A673 (cell line): ENCODE measurements around the gene GPR89B. TPM values are rescaled to one million over a fixed set of nuclear protein-coding genes. Genes with fewer than 3 reads are reported as not detected.
"Not testable (repeated sequence)": the region's sequence is repeated elsewhere in the genome, so short reads cannot be mapped to it uniquely, and the experiment has no call there.

ENCODE experiments used
- BruUV-seq: library from RNA; stranded (reverse); fragments of 400-500 nt; replicated peaks from 2 replicates; lab custom pipeline; 2021; lab: Mats Ljungman, UMichigan
- CTCF ChIA-PET: fragments of 300-600 bp; sonication (Branson Sonifier 250); formaldehyde crosslinking; loops from one replicate; lab custom pipeline; 2022; ENCODE audit warnings: antibody characterized with exemption; lab: Charles Lee
- POLR2A ChIA-PET: fragments of 300-600 bp; sonication (Branson Sonifier 250); formaldehyde crosslinking; loops from one replicate; lab custom pipeline; 2022; ENCODE audit warnings: antibody characterized with exemption; ENCODE audit not compliant: low non-redundant PET; lab: Charles Lee
- DNase-seq: peaks from one replicate; pipeline ENCODE4 v3.0.0-alpha.2; 2015; ENCODE audit warnings: low spot score
- H3K27ac ChIP-seq: fragments of 200-600 bp; sonication (generic); 2 replicates; pipeline ENCODE4 v1.5.1; 2016; ENCODE audit warnings: mixed run types, low read depth, mild to moderate bottlenecking, mixed read lengths, antibody characterized with exemption, low read length; ENCODE audit not compliant: poor library complexity, severe bottlenecking
- H3K27me3 ChIP-seq: fragments of 200-600 bp; sonication (generic); replicated peaks from 2 replicates; pipeline ENCODE4 v1.6.1; 2017; ENCODE audit warnings: mixed run types, low read depth, mild to moderate bottlenecking, mixed read lengths, antibody characterized with exemption, low read length; ENCODE audit not compliant: insufficient read depth, poor library complexity
- H3K36me3 ChIP-seq: fragments of 200-600 bp; sonication (generic); 2 replicates; pipeline ENCODE4 v1.6.1; 2016; ENCODE audit warnings: mixed run types, mild to moderate bottlenecking, mixed read lengths, antibody characterized with exemption, low read length; ENCODE audit not compliant: insufficient read depth, poor library complexity, severe bottlenecking
- H3K4me1 ChIP-seq: fragments of 200-600 bp; sonication (generic); 2 replicates; pipeline ENCODE4 v1.6.1; 2017; ENCODE audit warnings: mixed run types, mild to moderate bottlenecking, mixed read lengths, antibody characterized with exemption, low read length; ENCODE audit not compliant: insufficient read depth, poor library complexity, severe bottlenecking
- H3K4me3 ChIP-seq: fragments of 200-600 bp; sonication (generic); 2 replicates; pipeline ENCODE4 v1.5.1; 2016; ENCODE audit warnings: low read depth, mixed run types, mild to moderate bottlenecking, mixed read lengths, low read length; ENCODE audit not compliant: poor library complexity, severe bottlenecking
- H3K9me3 ChIP-seq: fragments of 200-600 bp; sonication (generic); 2 replicates; pipeline ENCODE4 v1.6.1; 2016; ENCODE audit warnings: mixed run types, low read depth, mild to moderate bottlenecking, mixed read lengths, antibody characterized with exemption, low read length; ENCODE audit not compliant: poor library complexity, severe bottlenecking
- EZH2 ChIP-seq: fragments of 200-600 bp; sonication (generic); IDR thresholded peaks from 2 replicates; pipeline ENCODE4 v1.6.1; 2017; ENCODE audit warnings: borderline replicate concordance, low read depth, mild to moderate bottlenecking, mixed read lengths, antibody characterized with exemption, low read length; ENCODE audit not compliant: poor library complexity, severe bottlenecking
- intact Hi-C: fragments of 100-400 bp; cut with micrococcal nuclease; formaldehyde crosslinking; loops from one replicate; pipeline ENCODE4 v1.10.0; 2022; ENCODE audit not compliant: unreplicated experiment
- total RNA-seq: library from RNA; stranded (reverse); gene quantifications from 2 replicates; pipeline ENCODE4 v1.2.3, GENCODE V29; 2021
- TF ChIP-seq, protein P1 (sequence below): fragments of 300-800, 200-600 bp; sonication (generic); conservative IDR thresholded peaks from 2 replicates; pipeline ENCODE4 v1.5.1; 2017; ENCODE audit warnings: low read depth, mild to moderate bottlenecking, antibody characterized with exemption, low read length, moderate library complexity, mixed read lengths

Gene GPR89B
- total RNA-seq, 1 experiment from 2014 or later = 11.5 TPM

- ChIA-PET CTCF (interaction anchor here (0.5 kb wide), 1 partner anchor 188 kb away, joined by 3 read pairs; no protein-coding TSS in a partner anchor), POLR2A (no interaction called here)
- Histone ChIP-seq H3K9me3 (no peaks in the 10 kb centered on the region), H3K4me1 (no peaks in the 10 kb centered on the region), H3K36me3 (no peaks in the 10 kb centered on the region), H3K27ac (no peak overlapping the region), H3K4me3 (no peak overlapping the region), H3K27me3 (no peaks in the 10 kb centered on the region)
- DNase-seq = no peak
- BruUV-seq = no TSS peak
- TF ChIP-seq, protein P1, sequence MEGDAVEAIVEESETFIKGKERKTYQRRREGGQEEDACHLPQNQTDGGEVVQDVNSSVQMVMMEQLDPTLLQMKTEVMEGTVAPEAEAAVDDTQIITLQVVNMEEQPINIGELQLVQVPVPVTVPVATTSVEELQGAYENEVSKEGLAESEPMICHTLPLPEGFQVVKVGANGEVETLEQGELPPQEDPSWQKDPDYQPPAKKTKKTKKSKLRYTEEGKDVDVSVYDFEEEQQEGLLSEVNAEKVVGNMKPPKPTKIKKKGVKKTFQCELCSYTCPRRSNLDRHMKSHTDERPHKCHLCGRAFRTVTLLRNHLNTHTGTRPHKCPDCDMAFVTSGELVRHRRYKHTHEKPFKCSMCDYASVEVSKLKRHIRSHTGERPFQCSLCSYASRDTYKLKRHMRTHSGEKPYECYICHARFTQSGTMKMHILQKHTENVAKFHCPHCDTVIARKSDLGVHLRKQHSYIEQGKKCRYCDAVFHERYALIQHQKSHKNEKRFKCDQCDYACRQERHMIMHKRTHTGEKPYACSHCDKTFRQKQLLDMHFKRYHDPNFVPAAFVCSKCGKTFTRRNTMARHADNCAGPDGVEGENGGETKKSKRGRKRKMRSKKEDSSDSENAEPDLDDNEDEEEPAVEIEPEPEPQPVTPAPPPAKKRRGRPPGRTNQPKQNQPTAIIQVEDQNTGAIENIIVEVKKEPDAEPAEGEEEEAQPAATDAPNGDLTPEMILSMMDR = no peak
- no peak for TF ChIP-seq EZH2
- intact Hi-C loops = no loop called here
Measured at GRCh38 chr1:148010527-148010926, 82.3 kb downstream of the GPR89B start.

GRCh38 chr1:148013177-148014144 lies 85.2 kb downstream of the GPR89B start:
- H3K27ac ChIP-seq, H3K36me3 ChIP-seq, POLR2A ChIA-PET, H3K4me3 ChIP-seq, CTCF ChIA-PET, H3K9me3 ChIP-seq, BruUV-seq, intact Hi-C loops, H3K27me3 ChIP-seq, DNase-seq, H3K4me1 ChIP-seq: not testable (repeated sequence)

DNA sequence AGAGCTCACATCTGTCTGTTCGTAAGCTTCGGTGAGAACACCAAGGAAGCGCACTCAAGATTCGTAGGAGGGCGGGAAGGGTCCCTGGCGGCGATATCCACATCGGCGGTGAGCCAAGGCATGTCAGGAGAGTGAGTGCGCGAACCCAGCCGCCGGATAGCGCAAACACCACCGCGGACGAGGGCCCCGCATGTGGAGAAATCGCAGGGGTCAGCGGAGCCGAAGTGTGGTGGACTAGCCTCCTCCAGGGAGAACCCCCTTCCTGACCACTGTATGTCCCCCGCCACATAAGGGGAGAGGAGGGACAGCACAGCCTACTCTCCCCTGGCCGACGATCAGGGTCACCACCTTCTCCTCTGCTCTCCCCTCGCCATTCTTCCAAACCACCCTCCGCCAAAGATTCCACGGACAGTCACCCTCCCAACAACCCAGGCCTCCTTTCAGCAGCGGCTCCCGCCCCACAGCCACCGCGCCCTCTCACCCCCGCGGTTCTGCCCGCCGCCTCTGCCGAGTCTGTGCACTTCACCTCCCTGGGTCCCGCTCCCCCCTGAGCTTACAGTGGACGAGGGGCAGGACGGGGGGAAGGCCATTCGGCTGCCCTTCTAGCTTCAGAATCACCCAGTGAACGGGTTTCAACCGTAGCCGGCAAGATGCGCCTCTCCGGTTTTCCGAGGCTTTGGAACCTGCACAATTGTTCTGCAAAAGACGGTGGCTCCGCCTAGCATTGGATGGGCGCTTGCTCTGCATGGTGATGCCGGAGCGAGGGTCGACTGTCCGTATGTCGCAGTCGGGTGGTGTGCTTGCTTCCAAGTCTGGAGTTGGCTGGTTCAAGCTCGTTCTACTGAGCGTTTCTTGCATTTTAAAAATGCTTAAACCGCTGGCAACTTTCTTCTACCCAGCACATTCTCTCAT lies 86.3 kb downstream of the GPR89B start:
- CTCF ChIA-PET, H3K36me3 ChIP-seq, H3K4me3 ChIP-seq, H3K9me3 ChIP-seq, H3K4me1 ChIP-seq, DNase-seq, intact Hi-C loops, H3K27ac ChIP-seq, H3K27me3 ChIP-seq, BruUV-seq, POLR2A ChIA-PET: not testable (repeated sequence)

- H3K27ac ChIP-seq, intact Hi-C loops, BruUV-seq, POLR2A ChIA-PET, H3K9me3 ChIP-seq, H3K4me3 ChIP-seq, DNase-seq, H3K4me1 ChIP-seq, H3K27me3 ChIP-seq, H3K36me3 ChIP-seq, CTCF ChIA-PET: not testable (repeated sequence)
Measured at GRCh38 chr1:148024918-148025317, 96.7 kb downstream of the GPR89B start.

DNA sequence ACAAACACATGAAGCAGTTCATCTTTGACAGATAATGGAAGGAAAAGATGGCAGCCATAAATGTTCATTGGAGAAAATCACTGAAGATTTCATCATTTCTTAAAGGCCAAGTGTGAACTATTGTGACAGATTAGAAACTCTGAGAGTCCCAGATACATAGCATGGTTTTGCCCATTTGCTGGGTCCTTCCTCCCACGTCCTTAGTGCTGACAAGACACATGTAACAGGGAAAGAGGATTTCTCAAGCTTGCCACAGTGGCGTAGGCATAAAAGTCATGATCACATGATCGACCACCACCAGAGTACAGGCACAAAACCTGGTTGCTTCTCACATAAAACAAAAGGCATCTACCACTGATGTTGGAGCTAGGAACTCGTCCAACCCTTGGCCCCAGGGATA lies 98.8 kb downstream of the GPR89B start:
- H3K4me3 ChIP-seq, DNase-seq, H3K27me3 ChIP-seq, H3K36me3 ChIP-seq, H3K27ac ChIP-seq, intact Hi-C loops, BruUV-seq, CTCF ChIA-PET, H3K9me3 ChIP-seq, H3K4me1 ChIP-seq, POLR2A ChIA-PET: not testable (repeated sequence)

DNA sequence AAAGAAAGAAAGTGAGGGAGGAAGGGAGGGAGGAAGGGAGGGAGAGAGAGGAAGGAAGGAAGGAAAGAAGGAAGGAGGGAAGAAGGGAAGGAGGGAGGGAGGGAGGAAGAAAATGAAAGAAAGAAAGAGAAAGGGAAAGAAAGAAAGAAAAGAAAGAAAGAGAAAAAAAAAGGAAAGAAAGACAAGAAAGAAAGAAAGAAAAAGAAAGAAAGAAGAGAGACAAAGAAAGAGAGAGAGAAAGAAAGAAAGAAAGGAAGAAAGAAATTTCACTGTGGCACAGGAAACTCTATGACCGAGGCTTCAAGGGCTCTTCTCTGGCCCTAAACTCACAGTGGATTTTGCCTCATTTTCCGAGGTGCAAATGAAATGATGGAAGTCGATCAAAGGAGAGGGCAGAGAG lies 104.0 kb downstream of the GPR89B start:
- H3K4me1 ChIP-seq, H3K27ac ChIP-seq, H3K36me3 ChIP-seq, DNase-seq, POLR2A ChIA-PET, intact Hi-C loops, H3K27me3 ChIP-seq, CTCF ChIA-PET, H3K9me3 ChIP-seq, H3K4me3 ChIP-seq, BruUV-seq: not testable (repeated sequence)
